ENCODE measurements around the gene MAP2. TPM values are rescaled to one million over a fixed set of nuclear protein-coding genes. Genes with fewer than 3 reads are reported as not detected.

MAP2 gene
- total and polyA plus RNA-seq, 10 of the 15 experiments (the other 5 are each of a cell fraction or from before 2014, with no cell fraction given): 0.01 TPM; not detected in 9

- no peak for TF ChIP-seq CTCF (IDR thresholded peaks at IDR 0.05 in 2 of 3, conservative IDR thresholded peaks at IDR 0.05 in 1 of 3; ENCODE audit: control insufficient read depth in 2 of 3, extremely low read depth in 1 of 3, insufficient read depth in 1 of 3, low read depth in 3 of 3, low read length in 3 of 3)
- no peak for TF ChIP-seq CHD1 (IDR thresholded peaks at IDR 0.05; ENCODE audit: low read depth, low read length)
- TF ChIP-seq ATF3 (IDR thresholded peaks at IDR 0.05; ENCODE audit: borderline replicate concordance, extremely low read depth, low read depth, low read length): no peak
- no peak for TF ChIP-seq DPF2 (IDR thresholded peaks at IDR 0.05)
- TF ChIP-seq POLR2A (IDR thresholded peaks at IDR 0.05; ENCODE audit: low read depth, low read length): no peak
- no peak for TF ChIP-seq ZNF592 (IDR thresholded peaks at IDR 0.05)
Measured at GRCh38 chr2:209578394-209579001, 154.7 kb downstream of the MAP2 start (continued).

Measured in GM12878 (cell line).